ENCODE results near the gene PGGT1B.

Gene PGGT1B

DNA sequence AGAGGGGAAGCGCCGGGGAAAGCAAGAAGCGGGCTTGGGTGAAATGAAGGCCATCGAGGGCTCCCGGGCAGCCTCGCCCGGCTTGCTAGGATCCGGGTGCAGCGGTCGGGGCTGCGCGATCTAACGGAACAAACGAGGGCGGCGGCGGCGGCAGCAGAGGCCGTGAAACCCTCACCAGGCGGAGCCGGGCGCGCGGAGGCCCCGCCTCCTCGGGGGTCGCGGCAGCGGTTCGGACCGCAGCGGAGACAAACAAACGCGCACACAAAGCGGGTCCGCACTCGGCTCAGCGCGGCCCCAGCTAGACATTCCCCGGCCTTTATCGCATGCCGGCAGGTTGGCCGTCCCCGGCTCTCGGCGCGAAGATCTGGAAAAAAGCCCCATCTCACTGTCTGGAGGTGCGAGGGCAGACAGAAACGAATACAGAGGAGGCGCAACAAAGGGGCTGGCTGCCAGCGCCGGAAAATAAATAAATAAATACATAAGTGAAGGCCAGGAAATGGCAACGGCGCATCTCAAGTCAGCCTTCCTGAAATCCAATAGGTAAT, 82.4 kb downstream of the PGGT1B start:
- peak; percentile 61 for DNase-seq (ENCODE audit: low read depth)

DNA sequence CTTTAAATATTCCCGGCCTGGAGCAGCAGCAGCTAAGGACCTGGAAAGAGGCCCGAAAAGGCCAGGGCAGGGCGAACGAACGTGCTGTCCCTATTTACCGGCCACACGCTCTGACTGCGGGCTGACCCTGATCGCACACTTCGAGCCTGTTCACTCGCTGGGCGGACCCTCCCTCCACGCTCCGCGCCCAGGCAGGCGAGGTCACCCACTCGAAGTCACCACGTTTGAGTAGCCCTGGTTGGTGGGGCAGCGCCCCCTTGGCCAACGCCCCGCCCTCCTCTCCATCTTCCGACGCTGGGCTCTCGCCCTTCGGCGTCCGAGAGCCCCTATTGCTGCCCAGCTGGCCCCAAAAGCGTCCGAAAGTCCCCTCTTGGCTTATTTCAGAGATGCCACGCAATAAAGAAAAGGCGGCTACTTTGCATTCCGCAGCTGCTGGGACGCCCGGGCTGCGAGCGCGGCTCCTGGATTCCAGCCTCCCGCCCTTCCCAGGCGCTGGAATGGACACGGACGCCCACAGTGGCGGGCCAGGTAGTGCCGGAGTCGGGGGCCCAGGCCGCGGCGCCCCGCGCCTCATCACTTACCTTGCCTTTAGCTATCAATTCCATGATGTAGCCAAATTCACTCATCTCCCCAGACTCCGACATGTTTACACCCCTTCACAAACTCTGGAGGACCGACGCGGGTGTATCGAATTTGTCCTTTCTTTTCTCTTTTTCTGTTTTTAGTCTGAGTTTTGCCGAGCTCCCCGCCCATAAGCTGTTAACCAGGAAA, 83.1 kb downstream of the PGGT1B start:
- DNase-seq (ENCODE audit: low read depth), result peak; percentile 20

DNA sequence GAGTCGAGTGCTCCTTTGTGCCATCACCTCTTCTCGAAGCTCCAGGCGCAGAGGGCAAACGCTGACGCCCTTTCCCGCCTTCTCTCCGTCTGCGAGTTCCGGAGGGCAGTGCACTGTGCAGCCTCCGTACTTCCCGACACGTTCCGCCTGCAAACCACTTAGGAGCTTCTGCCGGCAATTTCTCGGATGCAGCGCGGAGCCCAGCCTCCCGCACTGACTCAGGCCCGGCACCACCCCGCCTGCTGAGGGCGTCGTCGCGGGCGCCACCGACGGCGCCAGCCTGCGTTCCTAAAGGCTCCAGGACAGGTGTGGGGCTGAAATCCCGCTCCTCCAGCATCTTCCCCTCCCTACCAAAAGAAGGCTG, 83.7 kb downstream of the PGGT1B start:
- no peak for DNase-seq (ENCODE audit: low read depth)

DNA sequence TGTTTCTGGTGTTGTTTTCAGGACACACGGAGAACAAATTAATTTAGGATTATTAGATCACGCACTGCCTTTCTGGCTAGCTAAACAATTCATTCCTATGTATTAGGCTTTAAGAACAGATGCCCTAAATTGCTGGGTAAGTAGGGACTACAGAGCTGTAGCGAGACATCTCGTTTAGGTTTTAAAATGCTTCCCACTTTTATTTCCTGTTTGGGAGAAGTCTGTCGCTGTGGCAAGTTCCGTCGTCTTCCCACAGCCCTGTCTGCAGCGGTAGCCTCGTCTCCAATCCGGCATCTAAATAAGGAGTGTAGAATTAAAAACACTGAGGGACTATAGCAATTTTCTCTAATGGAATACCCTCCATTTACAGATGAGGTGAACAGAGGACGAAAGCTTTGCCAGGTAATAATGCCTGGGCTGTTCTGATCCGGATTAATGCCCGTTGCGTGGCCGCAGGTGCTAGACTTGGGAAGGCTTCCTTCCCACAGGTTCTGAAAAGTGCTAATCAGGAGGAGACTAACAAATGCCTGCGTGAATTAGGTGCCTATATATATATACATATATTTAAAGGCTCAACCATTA, 91.7 kb downstream of the PGGT1B start:
- peak; percentile 5 for DNase-seq (ENCODE audit: low read depth)

DNA sequence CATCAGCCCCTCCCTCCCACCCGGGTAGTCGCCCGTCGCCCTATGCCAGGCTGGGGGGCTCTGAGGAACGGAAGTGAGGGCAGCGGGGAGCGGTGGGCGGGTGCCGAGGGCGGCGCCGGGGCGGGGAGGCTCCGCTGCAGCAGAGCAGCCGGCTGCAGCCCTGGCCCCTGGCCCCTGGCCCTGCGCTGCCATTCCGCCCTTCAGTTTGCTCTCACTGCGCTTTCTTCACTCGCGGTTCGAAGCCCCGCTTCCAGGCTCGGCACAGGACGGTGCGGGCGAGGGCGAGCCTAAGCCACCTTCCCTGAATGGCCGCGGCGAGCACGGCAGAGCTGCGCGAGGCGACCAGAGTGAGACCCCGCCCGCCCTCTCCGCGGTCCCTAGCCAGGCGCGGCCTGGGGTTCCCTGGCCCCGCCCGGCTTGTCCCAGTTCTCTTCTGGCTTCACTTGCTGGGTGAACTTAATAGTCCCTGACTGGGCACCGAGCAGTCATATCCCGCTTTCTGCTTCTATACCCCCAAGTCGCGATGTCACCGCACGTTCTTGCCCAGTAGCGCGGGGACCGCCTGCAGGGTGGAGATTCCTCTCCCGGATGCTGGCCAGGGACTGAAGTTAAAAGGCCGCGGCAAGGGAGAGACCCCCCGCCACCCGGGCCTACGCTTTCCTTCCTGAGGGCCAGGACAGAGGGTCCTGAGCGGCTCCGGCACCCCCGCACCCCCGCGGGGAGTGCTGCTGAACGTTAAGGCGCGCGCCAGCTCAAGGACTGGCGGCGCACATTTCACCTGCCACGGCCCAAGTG, 92.3 kb downstream of the PGGT1B start:
- peak; percentile 13 for DNase-seq (ENCODE audit: low read depth)

DNA sequence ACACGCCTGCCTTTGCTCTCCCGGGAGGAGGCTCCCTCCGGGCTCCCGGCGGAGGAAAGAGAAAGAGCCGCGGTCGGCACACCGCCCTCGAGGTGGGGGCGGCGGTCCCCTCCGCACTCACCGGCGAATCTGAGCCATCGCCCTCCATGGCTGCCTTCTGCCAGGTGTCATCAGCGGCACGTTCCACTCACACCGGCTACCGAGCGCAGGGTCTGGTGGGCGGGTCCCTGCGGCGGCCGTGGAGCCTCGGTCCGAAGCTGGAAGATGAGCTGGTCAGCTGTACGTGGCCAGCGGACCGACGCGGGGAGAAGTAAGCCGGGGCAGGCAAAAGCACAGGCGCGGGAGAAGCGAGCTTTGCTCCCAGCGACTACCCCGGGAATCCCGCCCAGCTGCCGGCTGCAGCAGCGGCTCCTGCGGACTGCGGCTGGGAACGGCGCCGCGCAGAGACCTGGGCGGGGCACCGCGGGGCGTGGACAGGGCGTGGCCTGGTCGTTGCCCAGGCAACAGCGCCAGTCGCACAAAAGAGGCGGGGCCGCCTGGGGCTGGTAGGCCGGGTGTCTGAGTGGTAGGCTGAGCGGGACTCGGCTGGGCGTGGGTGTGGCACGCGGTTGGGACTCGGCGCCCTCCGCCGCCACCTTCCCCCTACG, 93.1 kb downstream of the PGGT1B start, which contains the start of gene TRIM36:
TRIM36 (minus strand) TSS at position 422 of the 647 bp plus-strand sequence; CDS start at position 148, 274 bp downstream.
- DNase-seq (ENCODE audit: low read depth), result peak; percentile 94

DNA sequence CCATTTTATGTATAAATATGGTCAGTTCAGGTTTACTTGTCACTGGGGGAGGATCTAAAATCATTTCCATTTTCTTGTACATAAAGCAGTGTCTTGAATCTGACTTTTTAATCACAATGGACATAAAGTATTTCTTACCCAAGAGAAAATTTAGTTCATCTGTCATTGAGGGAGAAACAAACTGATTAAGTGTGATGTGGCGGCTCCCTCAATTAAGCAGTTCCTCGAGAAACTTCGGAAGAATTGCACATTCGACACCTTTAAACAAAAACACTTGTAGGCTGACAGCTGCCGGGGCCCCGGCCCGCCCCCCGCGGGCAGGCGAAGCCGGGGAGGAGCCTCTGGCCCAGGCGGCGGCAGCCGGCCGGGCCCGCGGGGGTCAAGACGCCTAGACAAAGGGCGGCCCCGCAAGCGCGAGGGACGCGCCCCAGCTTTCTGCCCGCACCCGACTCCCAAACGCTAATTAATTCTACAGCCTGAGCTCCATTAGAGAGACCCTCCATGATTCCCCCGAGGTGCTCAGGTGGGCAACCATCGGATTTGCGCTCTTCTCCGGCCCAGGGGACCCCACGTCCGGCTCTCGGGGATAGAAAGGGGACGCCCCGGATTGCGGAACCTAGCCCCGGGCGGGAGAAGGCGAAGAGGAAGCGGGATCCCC, 93.7 kb downstream of the PGGT1B start:
- peak; percentile 39 for DNase-seq (ENCODE audit: low read depth)

DNA sequence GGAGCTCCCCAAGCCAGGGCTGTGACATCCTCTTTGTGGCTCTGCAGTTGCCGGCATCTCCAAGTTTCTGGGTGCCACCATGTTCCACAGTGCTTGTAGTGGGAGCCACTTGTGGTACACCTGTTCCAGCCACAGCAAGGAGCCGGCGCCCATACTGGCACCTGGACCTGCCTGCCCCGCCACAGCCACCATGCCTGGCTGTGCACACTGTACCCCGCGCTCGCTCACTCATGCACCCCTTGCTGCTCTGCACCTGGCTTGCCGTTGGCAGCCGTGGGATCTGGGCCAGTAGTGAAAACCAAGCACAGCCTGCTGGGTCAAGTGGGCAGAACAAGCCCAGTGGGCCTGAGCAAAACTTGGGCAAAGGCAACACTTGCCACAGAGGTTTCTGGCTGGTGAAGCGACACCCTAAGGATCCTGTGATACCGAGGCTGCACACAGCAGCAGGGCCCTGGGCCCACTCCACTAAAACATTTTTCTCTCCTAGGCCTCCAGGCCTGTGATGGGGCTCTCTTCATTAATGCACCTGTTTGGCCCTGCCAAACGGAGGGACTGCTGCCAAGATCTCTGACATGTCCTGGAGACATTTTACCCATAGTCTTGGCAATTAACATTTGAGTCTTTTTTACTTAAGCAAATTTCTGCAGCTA, 95.8 kb downstream of the PGGT1B start:
- DNase-seq (ENCODE audit: low read depth), result no peak

DNA sequence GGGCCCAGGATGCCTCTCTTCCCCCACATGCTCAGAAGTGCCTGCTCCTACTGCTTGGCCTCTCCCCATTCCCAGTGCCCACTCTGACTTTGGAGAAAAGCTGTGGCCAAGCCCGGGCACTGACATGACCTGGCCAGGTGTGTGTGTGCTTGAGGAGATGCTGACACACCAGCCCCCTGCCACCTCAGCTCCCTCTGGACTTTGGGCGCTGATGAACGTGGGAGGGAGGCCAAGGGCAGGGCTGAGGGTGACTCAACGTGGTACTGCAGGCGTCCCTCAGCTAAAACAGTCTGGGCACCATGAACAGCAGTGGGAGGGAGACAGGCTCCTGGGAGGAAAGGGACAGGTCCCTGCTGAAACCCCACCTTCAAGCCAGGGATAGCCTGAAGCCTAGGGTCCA, 96.9 kb downstream of the PGGT1B start:
- no peak for DNase-seq (ENCODE audit: low read depth)

DNA sequence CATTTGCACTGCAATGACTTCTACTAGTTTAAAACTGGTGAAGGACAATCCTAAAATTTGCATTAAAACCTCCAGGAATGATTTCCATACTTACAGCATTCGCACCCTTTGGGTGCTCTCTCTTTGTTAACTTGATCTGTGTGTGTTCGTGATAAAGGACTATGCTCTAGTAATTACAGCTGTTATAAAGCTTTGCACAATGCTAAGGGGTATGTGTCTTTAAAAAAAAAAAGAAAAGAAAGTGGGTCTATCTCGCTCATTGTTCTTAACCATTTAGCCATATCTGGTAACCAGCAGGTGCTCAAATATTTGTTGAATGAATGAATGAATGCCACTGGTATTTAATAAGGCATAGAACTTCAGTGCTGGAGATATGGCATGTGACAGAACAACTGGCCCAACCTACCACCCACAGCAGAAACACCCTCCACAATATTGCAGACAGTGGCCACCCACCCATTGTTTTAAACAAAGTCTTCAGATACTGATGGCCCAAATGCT, 101.7 kb downstream of the PGGT1B start:
- no peak for DNase-seq (ENCODE audit: low read depth)

All from ELR (cell line).